GM21529 (cell line): ENCODE data around the gene FAIM2.
A peak's percentile ranks its signal among the peaks of the same experiment; 100 is the strongest.

ENCODE experiments used
- ATAC-seq: cut with Tn5 transposase; IDR thresholded peaks from one replicate; pipeline ENCODE4 v1.9.1; 2021; ENCODE audit not compliant: unreplicated experiment

The FAIM2 gene

GRCh38 chr12:49903700-49904423 lies at the start of gene FAIM2:
FAIM2 (minus strand) TSS chr12:49903900; CDS start chr12:49903792, 108 bp downstream.
- no peak for ATAC-seq

GRCh38 chr12:49953151-49953550 lies 49.5 kb upstream of the FAIM2 start:
- no peak for ATAC-seq

- ATAC-seq = no peak
Observed at GRCh38 chr12:49952391-49953055, 48.8 kb upstream of the FAIM2 start.

- no peak for ATAC-seq
Observed at GRCh38 chr12:49951411-49952240, 47.9 kb upstream of the FAIM2 start.

- no peak for ATAC-seq
Observed at GRCh38 chr12:49950273-49951251, 46.9 kb upstream of the FAIM2 start, which contains the start of gene AQP2. AQP2 (plus strand) TSS chr12:49950737; CDS start chr12:49950831, 94 bp downstream.

- no peak for ATAC-seq
Observed at GRCh38 chr12:49949866-49950265, 46.2 kb upstream of the FAIM2 start.

- ATAC-seq = no peak
Observed at GRCh38 chr12:49948866-49949845, 45.5 kb upstream of the FAIM2 start.

GRCh38 chr12:49947593-49948226 lies 44.0 kb upstream of the FAIM2 start:
- ATAC-seq = no peak

GRCh38 chr12:49946497-49946896 lies 42.8 kb upstream of the FAIM2 start:
- ATAC-seq = no peak

- ATAC-seq = no peak
Observed at GRCh38 chr12:49946086-49946485, 42.4 kb upstream of the FAIM2 start.

- ATAC-seq = peak; percentile 92
Observed at GRCh38 chr12:49945394-49946080, 41.8 kb upstream of the FAIM2 start.

- no peak for ATAC-seq
Observed at GRCh38 chr12:49944718-49945117, 41.0 kb upstream of the FAIM2 start.

GRCh38 chr12:49944046-49944445 lies 40.3 kb upstream of the FAIM2 start:
- no peak for ATAC-seq

- ATAC-seq = no peak
Observed at GRCh38 chr12:49943625-49943960, 39.9 kb upstream of the FAIM2 start.

GRCh38 chr12:49942921-49943624 lies 39.4 kb upstream of the FAIM2 start:
- ATAC-seq = no peak

GRCh38 chr12:49942512-49942893 lies 38.8 kb upstream of the FAIM2 start:
- no peak for ATAC-seq
